HG03039 (cell line): ENCODE results near the gene XAGE1A.
"Not testable (repeated sequence)": the region's sequence is repeated elsewhere in the genome, so short reads cannot be mapped to it uniquely, and the experiment has no call there.

Source experiments
- ATAC-seq: cut with Tn5 transposase; IDR thresholded peaks from one replicate; pipeline ENCODE4 v1.9.1; 2021; ENCODE audit warnings: mild to moderate bottlenecking, moderate library complexity; ENCODE audit not compliant: unreplicated experiment

XAGE1A gene

DNA sequence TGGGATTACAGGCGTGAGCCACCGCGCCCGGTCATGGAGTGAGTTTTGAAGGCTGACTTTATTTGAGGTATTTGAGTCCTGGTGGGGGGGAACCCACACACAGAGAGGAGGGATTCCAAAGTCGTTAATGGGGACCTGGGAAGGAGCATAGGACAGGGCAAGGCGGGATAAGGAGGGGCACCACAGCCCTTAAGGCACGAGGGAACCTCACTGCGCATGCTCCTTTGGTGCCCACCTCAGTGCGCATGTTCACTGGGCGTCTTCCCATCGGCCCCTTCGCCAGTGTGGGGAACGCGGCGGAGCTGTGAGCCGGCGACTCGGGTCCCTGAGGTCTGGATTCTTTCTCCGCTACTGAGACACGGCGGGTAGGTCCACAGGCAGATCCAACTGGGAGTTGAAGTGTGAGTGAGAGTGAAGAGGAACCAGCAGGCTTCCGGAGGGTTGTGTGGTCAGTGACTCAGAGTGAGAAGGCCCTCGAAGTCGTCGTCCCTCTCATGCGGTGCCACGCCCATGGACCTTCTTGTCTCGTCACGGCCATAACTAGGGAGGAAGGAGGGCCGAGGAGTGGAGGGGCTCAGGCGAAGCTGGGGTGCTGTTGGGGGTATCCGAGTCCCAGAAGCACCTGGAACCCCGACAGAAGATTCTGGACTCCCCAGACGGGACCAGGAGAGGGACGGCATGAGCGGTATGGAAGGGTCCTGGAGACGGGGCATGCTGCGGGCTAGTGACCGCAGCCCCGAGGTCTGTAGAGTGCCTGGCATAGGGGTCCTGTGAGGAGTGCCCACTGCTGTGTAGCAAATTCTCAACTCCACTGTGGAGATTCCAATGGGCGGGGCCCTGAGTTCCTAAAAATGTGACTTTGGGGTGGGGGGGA is at the start of gene XAGE1A:
XAGE1A (plus strand) TSS at position 264 of the 874 bp plus-strand sequence. CDS start 1,554 bp downstream, outside the sequence.
- not testable (repeated sequence) for ATAC-seq

- not testable (repeated sequence) for ATAC-seq
Measured at GRCh38 chrX:52452031-52452430, 43.6 kb upstream of the XAGE1A start.

GRCh38 chrX:52471301-52471700 is 24.3 kb upstream of the XAGE1A start:
- not testable (repeated sequence) for ATAC-seq

- not testable (repeated sequence) for ATAC-seq
Measured at GRCh38 chrX:52496419-52496772, 788 bp downstream of the XAGE1A start.

- not testable (repeated sequence) for ATAC-seq
Measured at GRCh38 chrX:52501362-52501761, 5.8 kb downstream of the XAGE1A start.

DNA sequence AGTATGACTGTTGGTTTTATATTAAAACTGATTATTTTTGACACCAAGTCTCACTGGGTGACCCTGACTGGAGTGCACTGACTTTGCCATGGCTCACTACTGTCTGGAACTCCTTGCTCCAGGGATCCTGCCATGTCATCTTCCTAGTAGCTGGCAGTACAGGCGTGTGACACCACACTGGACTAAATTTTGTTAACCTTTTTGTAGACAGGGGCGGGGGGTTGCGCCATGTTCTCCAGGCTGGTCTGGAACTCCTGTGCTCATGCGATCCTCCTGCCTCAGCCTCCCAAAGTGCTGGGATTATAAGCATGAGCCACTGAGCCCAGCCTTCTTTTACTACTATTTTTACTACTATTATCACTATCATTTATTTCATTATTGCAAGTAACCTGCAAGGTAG is 8.9 kb downstream of the XAGE1A start:
- ATAC-seq, result no peak

- ATAC-seq, result no peak
Measured at GRCh38 chrX:52507331-52507730, 11.7 kb downstream of the XAGE1A start.

DNA sequence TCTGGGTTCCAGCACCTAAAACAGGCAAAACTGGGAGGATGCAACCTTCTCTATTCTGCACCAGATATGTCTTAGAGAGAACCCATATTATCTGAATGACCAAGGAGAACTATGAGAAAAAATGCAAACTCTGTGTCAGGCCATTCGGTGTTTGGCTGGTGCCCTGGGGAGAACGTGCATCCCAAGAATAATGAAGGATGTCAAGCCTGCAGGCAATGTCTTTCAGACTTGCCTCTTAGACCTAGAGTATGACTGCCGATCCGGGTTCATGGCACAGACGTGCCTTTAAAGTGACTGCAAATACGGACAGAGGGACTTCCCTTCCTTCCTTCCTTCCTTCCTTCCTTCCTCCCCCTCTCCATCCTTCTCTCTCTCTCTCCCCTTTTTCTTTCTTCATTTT is 14.3 kb downstream of the XAGE1A start:
- ATAC-seq, result no peak

DNA sequence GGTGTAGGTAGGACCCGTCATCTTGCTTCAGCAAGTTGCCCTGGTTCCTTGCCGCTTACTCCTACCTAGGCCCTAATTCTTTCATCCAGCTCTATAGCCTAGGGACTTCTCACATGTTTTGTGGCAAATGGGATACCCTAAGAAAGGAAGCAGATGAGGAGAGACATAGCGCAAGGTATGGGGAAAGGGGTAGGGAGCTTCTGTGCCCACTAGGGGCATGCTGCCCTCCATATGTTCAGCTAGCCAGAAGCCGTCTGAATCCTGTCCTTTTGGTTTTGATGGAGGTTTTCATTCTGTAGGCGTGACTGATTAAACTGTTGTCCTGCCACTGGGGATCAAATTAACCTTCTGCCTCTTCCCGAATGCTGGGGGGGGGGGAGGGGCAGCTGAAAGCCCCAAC is 15.5 kb downstream of the XAGE1A start:
- not testable (repeated sequence) for ATAC-seq

DNA sequence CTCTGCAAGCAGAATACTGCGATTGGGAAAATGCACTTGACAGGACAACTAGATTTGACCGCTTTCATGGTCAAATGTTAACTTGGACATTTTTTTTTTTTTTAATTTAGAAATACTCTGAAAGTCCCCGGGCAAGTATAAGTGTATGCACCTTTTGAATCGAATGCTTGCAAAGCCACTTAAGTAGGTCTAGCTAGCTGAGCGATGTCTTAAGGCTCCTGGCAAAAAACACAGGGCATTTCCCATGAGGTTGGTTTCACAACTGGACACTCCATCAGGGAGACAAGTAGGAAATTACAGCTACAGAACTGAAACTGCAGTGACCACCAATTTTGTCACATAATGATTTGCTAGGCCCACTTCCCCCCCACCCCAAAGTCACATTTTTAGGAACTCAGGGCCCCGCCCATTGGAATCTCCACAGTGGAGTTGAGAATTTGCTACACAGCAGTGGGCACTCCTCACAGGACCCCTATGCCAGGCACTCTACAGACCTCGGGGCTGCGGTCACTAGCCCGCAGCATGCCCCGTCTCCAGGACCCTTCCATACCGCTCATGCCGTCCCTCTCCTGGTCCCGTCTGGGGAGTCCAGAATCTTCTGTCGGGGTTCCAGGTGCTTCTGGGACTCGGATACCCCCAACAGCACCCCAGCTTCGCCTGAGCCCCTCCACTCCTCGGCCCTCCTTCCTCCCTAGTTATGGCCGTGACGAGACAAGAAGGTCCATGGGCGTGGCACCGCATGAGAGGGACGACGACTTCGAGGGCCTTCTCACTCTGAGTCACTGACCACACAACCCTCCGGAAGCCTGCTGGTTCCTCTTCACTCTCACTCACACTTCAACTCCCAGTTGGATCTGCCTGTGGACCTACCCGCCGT is 20.7 kb downstream of the XAGE1A start:
- not testable (repeated sequence) for ATAC-seq

DNA sequence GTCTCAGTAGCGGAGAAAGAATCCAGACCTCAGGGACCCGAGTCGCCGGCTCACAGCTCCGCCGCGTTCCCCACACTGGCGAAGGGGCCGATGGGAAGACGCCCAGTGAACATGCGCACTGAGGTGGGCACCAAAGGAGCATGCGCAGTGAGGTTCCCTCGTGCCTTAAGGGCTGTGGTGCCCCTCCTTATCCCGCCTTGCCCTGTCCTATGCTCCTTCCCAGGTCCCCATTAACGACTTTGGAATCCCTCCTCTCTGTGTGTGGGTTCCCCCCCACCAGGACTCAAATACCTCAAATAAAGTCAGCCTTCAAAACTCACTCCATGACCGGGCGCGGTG is 21.3 kb downstream of the XAGE1A start, which contains the start of gene XAGE1B:
XAGE1B (minus strand) TSS at position 77 of the 339 bp plus-strand sequence. CDS start 1,536 bp downstream, outside the sequence.
- ATAC-seq, result not testable (repeated sequence)

GRCh38 chrX:52541051-52541450 is 45.4 kb downstream of the XAGE1A start:
- ATAC-seq, result not testable (repeated sequence)

- ATAC-seq, result no peak
Measured at GRCh38 chrX:52542311-52542710, 46.7 kb downstream of the XAGE1A start.

GRCh38 chrX:52544147-52544840 is 48.7 kb downstream of the XAGE1A start:
- ATAC-seq, result no peak

- not testable (repeated sequence) for ATAC-seq
Measured at GRCh38 chrX:52548769-52549168, 53.2 kb downstream of the XAGE1A start.
